NCI-H82 treated with DMSO at 0.1 percent for 48 hours (cell line): ENCODE measurements around the gene GRM7.

Experiments used
- DNase-seq: peaks from one replicate; lab custom pipeline; 2025; ENCODE audit not compliant: unreplicated experiment; lab: John Stamatoyannopoulos, UW

Gene GRM7

GRCh38 chr3:7568526-7569184 lies 707.7 kb downstream of the GRM7 start:
- no peak for DNase-seq

GRCh38 chr3:7573330-7573729 lies 712.4 kb downstream of the GRM7 start:
- no peak for DNase-seq

- no peak for DNase-seq
Observed at GRCh38 chr3:7574435-7574834, 713.5 kb downstream of the GRM7 start.

GRCh38 chr3:7576071-7576470 lies 715.2 kb downstream of the GRM7 start:
- DNase-seq, result no peak

- no peak for DNase-seq
Observed at GRCh38 chr3:7576506-7576905, 715.6 kb downstream of the GRM7 start.

- DNase-seq, result no peak
Observed at GRCh38 chr3:7577513-7577912, 716.6 kb downstream of the GRM7 start.

- no peak for DNase-seq
Observed at GRCh38 chr3:7581831-7582230, 720.9 kb downstream of the GRM7 start.

- DNase-seq, result no peak
Observed at GRCh38 chr3:7585052-7585451, 724.1 kb downstream of the GRM7 start.

GRCh38 chr3:7588236-7588635 lies 727.3 kb downstream of the GRM7 start:
- DNase-seq, result no peak

GRCh38 chr3:7589526-7589925 lies 728.6 kb downstream of the GRM7 start:
- DNase-seq, result no peak

- DNase-seq, result no peak
Observed at GRCh38 chr3:7602297-7602696, 741.4 kb downstream of the GRM7 start.

- DNase-seq, result no peak
Observed at GRCh38 chr3:7607083-7607482, 746.2 kb downstream of the GRM7 start.

- DNase-seq, result no peak
Observed at GRCh38 chr3:7607676-7608075, 746.8 kb downstream of the GRM7 start.

- DNase-seq, result no peak
Observed at GRCh38 chr3:7610634-7611033, 749.7 kb downstream of the GRM7 start.

GRCh38 chr3:7615043-7615442 lies 754.1 kb downstream of the GRM7 start:
- DNase-seq, result no peak

GRCh38 chr3:7618606-7619005 lies 757.7 kb downstream of the GRM7 start:
- DNase-seq, result no peak

- DNase-seq, result no peak
Observed at GRCh38 chr3:7620401-7620800, 759.5 kb downstream of the GRM7 start.

GRCh38 chr3:7621046-7621630 lies 760.2 kb downstream of the GRM7 start:
- no peak for DNase-seq

GRCh38 chr3:7621651-7622050 lies 760.7 kb downstream of the GRM7 start:
- no peak for DNase-seq

GRCh38 chr3:7625021-7625420 lies 764.1 kb downstream of the GRM7 start:
- no peak for DNase-seq

GRCh38 chr3:7630351-7630911 lies 769.5 kb downstream of the GRM7 start:
- DNase-seq, result no peak

- DNase-seq, result no peak
Observed at GRCh38 chr3:7630925-7631324, 770.0 kb downstream of the GRM7 start.

- no peak for DNase-seq
Observed at GRCh38 chr3:7632305-7632704, 771.4 kb downstream of the GRM7 start.
